ENCODE measurements around the gene RGS6.
A peak's percentile ranks its signal among the peaks of the same experiment; 100 is the strongest.

Gene RGS6

GRCh38 chr14:72525087-72525915, 593.1 kb downstream of the RGS6 start:
- Mint-ChIP-seq H3K4me3 (no peak overlapping the region), H3K9me3 (peaks cover 6% of the 10 kb centered on the region), H3K27me3 (no peaks in the 10 kb centered on the region), H3K4me1 (peaks cover 36% of the 10 kb centered on the region), H3K27ac (peak overlapping the region; percentile 9), H3K36me3 (no peaks in the 10 kb centered on the region)

GRCh38 chr14:72527591-72527990, 595.4 kb downstream of the RGS6 start:
- H3K4me3 Mint-ChIP-seq, result no peak overlapping the region

GRCh38 chr14:72528059-72528862, 596.0 kb downstream of the RGS6 start:
- Mint-ChIP-seq H3K27ac (no peak overlapping the region), H3K4me1 (peaks cover 37% of the 10 kb centered on the region), H3K4me3 (no peak overlapping the region), H3K27me3 (no peaks in the 10 kb centered on the region), H3K9me3 (peaks cover under 1% of the 10 kb centered on the region), H3K36me3 (no peaks in the 10 kb centered on the region)

More at GRCh38 chr14:72527591-72527990, 595.4 kb downstream of the RGS6 start:
- no peaks in the 10 kb centered on the region for H3K27me3 Mint-ChIP-seq
- H3K4me1 Mint-ChIP-seq, result peaks cover 31% of the 10 kb centered on the region
- peak overlapping the region; percentile 57 for H3K27ac Mint-ChIP-seq
- H3K36me3 Mint-ChIP-seq, result no peaks in the 10 kb centered on the region
- H3K9me3 Mint-ChIP-seq, result no peaks in the 10 kb centered on the region

DNA sequence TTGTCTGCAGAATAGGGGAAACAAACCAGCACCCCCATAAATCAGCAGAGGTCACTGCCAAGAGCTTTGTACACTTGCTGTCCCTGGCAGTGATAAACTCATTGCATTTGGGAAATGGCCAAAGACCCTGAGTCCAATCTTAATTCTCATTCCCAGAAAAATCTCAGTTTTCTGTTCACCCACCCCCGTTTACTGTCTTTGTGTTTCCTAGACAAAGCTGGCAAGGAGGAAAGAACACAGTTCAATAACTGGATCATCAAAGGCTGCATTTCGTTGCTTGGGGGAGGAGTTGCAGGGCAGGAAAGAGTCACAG, 596.6 kb downstream of the RGS6 start:
- Mint-ChIP-seq H3K9me3 (peaks cover 6% of the 10 kb centered on the region), H3K4me1 (peaks cover 43% of the 10 kb centered on the region), H3K27me3 (no peaks in the 10 kb centered on the region), H3K36me3 (peaks cover 4% of the 10 kb centered on the region), H3K4me3 (no peak overlapping the region), H3K27ac (no peak overlapping the region)

- Mint-ChIP-seq H3K36me3 (peaks cover 4% of the 10 kb centered on the region), H3K27me3 (no peaks in the 10 kb centered on the region), H3K27ac (no peak overlapping the region), H3K9me3 (peaks cover 9% of the 10 kb centered on the region), H3K4me1 (peaks cover 63% of the 10 kb centered on the region), H3K4me3 (no peak overlapping the region)
These were observed 600.6 kb downstream of the RGS6 start for GRCh38 chr14:72532686-72533454.

- Mint-ChIP-seq H3K9me3 (peaks cover 9% of the 10 kb centered on the region), H3K36me3 (peaks cover 4% of the 10 kb centered on the region), H3K4me3 (peak overlapping the region; percentile 12), H3K4me1 (peaks cover 63% of the 10 kb centered on the region), H3K27me3 (no peaks in the 10 kb centered on the region), H3K27ac (no peak overlapping the region)
These were observed 603.3 kb downstream of the RGS6 start for GRCh38 chr14:72535485-72535884.

DNA sequence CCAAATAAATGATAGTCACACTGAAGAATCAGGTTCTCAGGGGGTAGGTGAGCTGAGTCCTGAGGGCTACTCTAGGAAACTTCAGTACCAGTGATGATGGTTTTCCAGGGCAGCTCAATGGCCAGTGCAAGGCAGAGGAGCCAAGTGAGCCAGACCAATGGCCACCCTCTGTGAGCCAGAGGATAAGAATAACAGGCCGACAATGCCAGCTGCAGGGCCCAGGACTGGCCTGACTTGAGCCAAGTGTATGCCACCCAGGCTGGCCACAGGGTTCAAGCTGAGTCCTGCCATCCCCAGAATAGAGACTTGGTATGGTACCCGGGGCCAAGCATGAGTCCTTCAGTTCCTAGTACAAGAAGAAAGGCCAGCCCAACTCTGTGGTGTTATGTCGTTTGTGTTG, 606.2 kb downstream of the RGS6 start:
- no peak overlapping the region for H3K27ac Mint-ChIP-seq
- peaks cover 43% of the 10 kb centered on the region for H3K4me1 Mint-ChIP-seq
- no peak overlapping the region for H3K4me3 Mint-ChIP-seq
- peaks cover 7% of the 10 kb centered on the region for H3K9me3 Mint-ChIP-seq
- H3K36me3 Mint-ChIP-seq, result peaks cover 4% of the 10 kb centered on the region
- no peaks in the 10 kb centered on the region for H3K27me3 Mint-ChIP-seq

- Mint-ChIP-seq H3K36me3 (no peaks in the 10 kb centered on the region), H3K4me1 (peaks cover 30% of the 10 kb centered on the region), H3K27me3 (no peaks in the 10 kb centered on the region), H3K27ac (no peak overlapping the region), H3K9me3 (no peaks in the 10 kb centered on the region), H3K4me3 (no peak overlapping the region)
These were observed 607.6 kb downstream of the RGS6 start for GRCh38 chr14:72539661-72540315.

DNA sequence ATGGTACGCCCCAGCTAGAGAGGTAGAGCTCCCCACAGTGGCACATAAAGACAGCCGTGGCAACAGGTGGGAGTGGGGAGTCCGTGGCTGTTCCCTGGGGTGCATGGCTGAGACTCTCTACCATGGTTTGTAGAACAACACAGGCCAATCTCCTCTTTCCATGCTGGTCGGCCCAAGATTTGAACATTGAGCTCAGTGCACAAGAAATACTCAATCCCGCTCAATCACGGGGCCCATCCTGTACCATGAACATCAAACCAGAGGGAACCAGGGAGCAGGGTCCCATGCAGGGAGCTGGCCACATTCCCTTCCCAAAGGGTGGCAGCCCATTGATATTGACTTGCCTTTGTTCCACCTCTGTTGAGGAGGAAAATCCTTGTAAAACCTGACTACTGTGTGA, 608.6 kb downstream of the RGS6 start:
- Mint-ChIP-seq H3K9me3 (no peaks in the 10 kb centered on the region), H3K27me3 (no peaks in the 10 kb centered on the region), H3K27ac (no peak overlapping the region), H3K36me3 (no peaks in the 10 kb centered on the region), H3K4me3 (no peak overlapping the region), H3K4me1 (peaks cover 19% of the 10 kb centered on the region)

GRCh38 chr14:72541546-72541945, 609.3 kb downstream of the RGS6 start:
- H3K9me3 Mint-ChIP-seq, result no peaks in the 10 kb centered on the region
- H3K4me1 Mint-ChIP-seq, result peaks cover 12% of the 10 kb centered on the region
- H3K4me3 Mint-ChIP-seq, result no peak overlapping the region
- H3K36me3 Mint-ChIP-seq, result no peaks in the 10 kb centered on the region
- H3K27ac Mint-ChIP-seq, result no peak overlapping the region
- no peaks in the 10 kb centered on the region for H3K27me3 Mint-ChIP-seq

- no peaks in the 10 kb centered on the region for H3K9me3 Mint-ChIP-seq
- no peak overlapping the region for H3K4me3 Mint-ChIP-seq
- H3K36me3 Mint-ChIP-seq, result no peaks in the 10 kb centered on the region
- no peaks in the 10 kb centered on the region for H3K27me3 Mint-ChIP-seq
- H3K27ac Mint-ChIP-seq, result no peak overlapping the region
- H3K4me1 Mint-ChIP-seq, result peaks cover 5% of the 10 kb centered on the region
These were observed 611.1 kb downstream of the RGS6 start for GRCh38 chr14:72543341-72543740.

GRCh38 chr14:72544615-72545387, 612.6 kb downstream of the RGS6 start:
- Mint-ChIP-seq H3K4me1 (peaks cover 3% of the 10 kb centered on the region), H3K9me3 (no peaks in the 10 kb centered on the region)

GRCh38 chr14:72545411-72546311, 613.4 kb downstream of the RGS6 start:
- no peak overlapping the region for H3K4me3 Mint-ChIP-seq
- no peaks in the 10 kb centered on the region for H3K27me3 Mint-ChIP-seq
- no peaks in the 10 kb centered on the region for H3K9me3 Mint-ChIP-seq
- no peaks in the 10 kb centered on the region for H3K36me3 Mint-ChIP-seq
- no peaks in the 10 kb centered on the region for H3K4me1 Mint-ChIP-seq
- H3K27ac Mint-ChIP-seq, result no peak overlapping the region

More at GRCh38 chr14:72544615-72545387, 612.6 kb downstream of the RGS6 start:
- no peak overlapping the region for H3K27ac Mint-ChIP-seq
- no peaks in the 10 kb centered on the region for H3K27me3 Mint-ChIP-seq
- H3K4me3 Mint-ChIP-seq, result no peak overlapping the region
- no peaks in the 10 kb centered on the region for H3K36me3 Mint-ChIP-seq
